Effector memory CD8-positive, alpha-beta T cell (primary cell): ENCODE data around the gene TOR1B.

Source experiments
- ATAC-seq: fragments of 150-1000 bp; cut with Tn5 transposase; replicated peaks from 2 replicates; pipeline ENCODE4 v1.10.0; 2021; ENCODE audit warnings: mild to moderate bottlenecking, moderate library complexity
- DNase-seq, 3 experiments: peaks; one replicate each; pipeline ENCODE4 v3.0.0; 2021
- H3K27ac Mint-ChIP-seq, 2 donors: one replicate each; pipeline ENCODE4 v1.8.0; 2022; ENCODE audit warnings: mild to moderate bottlenecking in 2 of 2, mixed read lengths in 2 of 2, moderate library complexity in 2 of 2
- H3K27me3 Mint-ChIP-seq, 2 donors: one replicate each; pipeline ENCODE4 v1.8.0; 2022; ENCODE audit warnings: mixed read lengths in 2 of 2
- H3K36me3 Mint-ChIP-seq: one replicate; pipeline ENCODE4 v1.8.0; 2022; ENCODE audit warnings: mild to moderate bottlenecking, moderate library complexity, mixed read lengths; ENCODE audit not compliant: insufficient read depth
- H3K4me1 Mint-ChIP-seq, 2 donors: one replicate each; pipeline ENCODE4 v1.8.0; 2022; ENCODE audit warnings: low read depth in 2 of 2, mixed read lengths in 2 of 2
- H3K4me3 Mint-ChIP-seq, 2 donors: one replicate each; pipeline ENCODE4 v1.8.0; 2022; ENCODE audit warnings: mild to moderate bottlenecking in 2 of 2, mixed read lengths in 2 of 2, moderate library complexity in 2 of 2
- H3K9me3 Mint-ChIP-seq, 2 donors: one replicate each; pipeline ENCODE4 v1.8.0; 2022; ENCODE audit warnings: mixed read lengths in 2 of 2

Gene TOR1B

DNA sequence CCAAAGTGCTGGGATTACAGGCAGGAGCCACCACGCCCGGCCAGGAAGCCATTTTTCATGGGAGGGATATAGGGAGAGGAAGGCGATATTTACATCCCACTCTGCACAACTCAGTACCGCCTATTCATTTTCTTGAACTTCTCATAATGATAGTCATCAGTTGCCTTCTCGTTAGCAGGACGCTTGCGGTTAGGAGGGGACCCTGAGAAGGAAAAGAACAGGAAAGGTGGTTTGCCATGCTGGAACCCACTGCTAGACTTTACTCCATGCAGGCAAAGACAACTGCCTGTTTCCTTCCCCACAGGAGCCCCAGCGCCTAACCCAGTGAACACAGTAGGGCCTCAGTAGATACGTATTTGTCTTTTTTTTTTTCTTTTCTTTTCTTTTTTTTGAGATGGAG, 25.1 kb downstream of the TOR1B start:
- H3K4me1 Mint-ChIP-seq: peaks cover 1 to 8% of the 10 kb centered on the region in 2 donors
- DNase-seq (no peak), ATAC-seq (no peak)
- no peaks in the 10 kb centered on the region for H3K9me3 Mint-ChIP-seq
- H3K36me3 Mint-ChIP-seq: peaks cover 70% of the 10 kb centered on the region
- no peak overlapping the region for H3K4me3 Mint-ChIP-seq
- H3K27me3 Mint-ChIP-seq: no peaks in the 10 kb centered on the region
- no peak overlapping the region for H3K27ac Mint-ChIP-seq

DNA sequence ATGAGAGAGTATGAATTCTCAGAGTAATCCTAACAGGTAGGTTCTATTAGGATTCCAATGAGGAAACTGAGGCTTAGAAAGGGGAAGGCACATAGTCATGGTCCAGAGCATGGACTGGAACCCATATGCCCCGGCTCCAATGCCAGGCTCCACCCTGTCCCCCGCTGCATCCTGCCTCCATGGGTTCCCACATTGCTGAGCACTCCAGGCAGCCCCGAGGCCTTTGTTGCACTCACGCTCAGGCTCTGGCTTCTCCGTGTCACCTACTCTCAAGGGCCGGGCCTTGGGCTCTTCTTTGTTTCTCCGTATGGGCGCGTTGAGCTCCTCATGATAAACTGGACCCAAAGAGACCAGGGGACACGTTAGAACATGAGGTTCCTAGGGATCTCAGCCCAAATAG, 26.0 kb downstream of the TOR1B start:
- peak overlapping the region in 1 of 2 donors; percentile 26 for H3K27ac Mint-ChIP-seq
- H3K9me3 Mint-ChIP-seq: no peaks in the 10 kb centered on the region
- H3K4me3 Mint-ChIP-seq: no peak overlapping the region
- DNase-seq (no peak), ATAC-seq (no peak)
- peaks cover 72% of the 10 kb centered on the region for H3K36me3 Mint-ChIP-seq
- peaks cover 5 to 13% of the 10 kb centered on the region in 2 donors for H3K4me1 Mint-ChIP-seq
- H3K27me3 Mint-ChIP-seq: no peaks in the 10 kb centered on the region

DNA sequence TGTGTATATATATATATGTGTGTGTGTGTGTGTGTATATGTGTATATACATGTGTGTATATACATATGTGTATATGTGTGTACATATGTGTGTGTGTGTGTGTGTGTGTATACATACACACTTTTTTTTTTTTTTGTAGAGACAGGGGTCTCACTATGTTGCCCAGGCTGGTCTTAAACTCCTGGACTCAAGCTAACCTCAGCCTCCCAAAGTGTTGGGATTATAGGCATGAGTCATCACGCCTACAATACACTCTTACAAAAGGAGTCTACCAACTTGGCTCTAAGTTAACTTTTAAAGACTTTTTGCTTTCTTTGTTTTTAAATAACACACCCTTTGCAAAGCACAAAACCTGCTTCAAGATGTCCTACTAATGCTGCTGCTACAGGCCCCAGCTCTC, 30.0 kb downstream of the TOR1B start:
- H3K9me3 Mint-ChIP-seq: no peaks in the 10 kb centered on the region
- H3K27me3 Mint-ChIP-seq: no peaks in the 10 kb centered on the region
- no peak for ATAC-seq
- H3K36me3 Mint-ChIP-seq: peaks cover 79% of the 10 kb centered on the region
- H3K4me1 Mint-ChIP-seq: peaks cover 33 to 47% of the 10 kb centered on the region in 2 donors
- peak overlapping the region; percentile 11 to 92 for H3K4me3 Mint-ChIP-seq
- DNase-seq: no peak
- H3K27ac Mint-ChIP-seq: no peak overlapping the region

DNA sequence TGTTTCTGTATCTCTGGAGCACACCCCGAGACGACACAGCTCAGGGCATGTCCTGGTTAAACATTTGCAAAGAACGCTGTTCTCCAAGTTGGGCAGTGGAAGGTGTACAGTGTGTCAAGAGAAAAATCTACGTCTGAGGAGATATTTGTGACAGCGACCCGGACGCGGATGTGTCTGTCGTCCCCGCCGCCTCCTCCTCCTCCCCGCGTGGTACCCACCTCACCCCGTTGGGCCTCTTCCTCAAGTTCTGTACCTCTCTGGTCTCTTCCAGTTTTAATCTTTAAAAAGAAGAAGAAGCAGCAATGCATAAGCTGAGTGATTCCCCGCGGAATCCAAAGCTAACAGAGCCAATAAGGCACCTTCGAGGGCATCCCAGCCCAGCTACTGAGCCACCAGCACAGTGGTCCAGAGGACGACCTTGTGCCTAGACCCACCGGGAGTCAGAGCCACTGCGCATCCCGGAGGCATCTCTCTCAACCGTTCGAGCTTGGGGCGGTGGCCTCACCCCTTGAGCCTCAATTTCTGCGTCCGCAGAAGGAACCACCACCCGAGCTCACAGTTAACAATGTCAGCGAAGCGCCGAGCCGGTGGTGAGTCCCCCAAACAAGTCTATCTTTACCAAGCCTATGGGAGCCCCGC, 31.6 kb downstream of the TOR1B start:
- no peaks in the 10 kb centered on the region for H3K9me3 Mint-ChIP-seq
- no peaks in the 10 kb centered on the region for H3K27me3 Mint-ChIP-seq
- peak; percentile 28 for ATAC-seq
- H3K4me3 Mint-ChIP-seq: peak overlapping the region; percentile 92 to 99
- peak; percentile 29 to 52 (median 31) for DNase-seq
- peaks cover 70% of the 10 kb centered on the region for H3K36me3 Mint-ChIP-seq
- H3K27ac Mint-ChIP-seq: peak overlapping the region; percentile 94 to 98
- peaks cover 44 to 58% of the 10 kb centered on the region in 2 donors for H3K4me1 Mint-ChIP-seq

DNA sequence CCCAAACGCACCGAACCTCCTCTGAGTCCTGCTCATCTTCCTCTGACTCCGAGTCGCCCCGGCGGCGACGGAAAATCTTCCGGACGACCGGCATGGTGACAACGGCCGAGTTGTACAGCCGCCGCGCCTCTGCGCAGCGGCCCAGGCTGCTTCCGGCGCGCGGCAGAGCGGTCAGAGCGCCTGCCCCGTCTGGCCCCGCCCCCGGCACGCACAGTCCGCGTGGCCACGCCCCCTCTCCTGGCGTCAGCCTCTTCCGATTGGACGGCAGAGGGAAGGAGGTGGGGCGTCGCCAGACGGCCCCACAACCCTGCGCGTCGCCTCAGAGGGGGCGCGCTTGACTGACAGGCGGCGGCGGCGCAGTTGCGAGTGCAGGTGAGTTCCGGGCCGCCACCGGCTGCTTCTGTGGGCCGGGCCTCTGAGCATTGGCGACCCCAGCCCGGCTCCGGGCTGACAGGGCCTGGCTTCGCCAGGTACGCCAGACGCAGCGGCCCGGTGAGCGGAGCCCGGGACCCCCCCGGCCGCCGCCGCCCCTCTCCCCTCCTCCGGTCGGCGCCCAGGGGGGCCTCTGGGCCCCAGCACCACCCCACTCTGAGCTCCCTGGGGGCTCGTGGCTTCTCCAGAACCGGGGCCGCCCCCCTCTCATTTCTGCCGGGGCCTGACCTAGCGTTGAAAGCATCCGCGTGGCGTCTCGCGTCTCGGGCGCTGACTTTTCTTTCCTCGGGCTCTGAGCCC, 32.3 kb downstream of the TOR1B start, which contains the start of the genes C9orf78 and USP20:
TSS of gene C9orf78 (minus strand) at position 148 of the 732 bp plus-strand sequence. CDS start at position 94, 54 bp downstream.
TSS of gene USP20 (plus strand) at position 331 of the 732 bp plus-strand sequence. CDS start 17,098 bp downstream, outside the sequence.
- H3K4me1 Mint-ChIP-seq: peaks cover 49 to 58% of the 10 kb centered on the region in 2 donors
- DNase-seq (peak; percentile 96 to 97 (median 97)), ATAC-seq (peak; percentile 91)
- H3K27ac Mint-ChIP-seq: peak within 1 kb of the TSS; percentile 94 to 98
- H3K4me3 Mint-ChIP-seq: peak within 1 kb of the TSS; percentile 92 to 99
- H3K36me3 Mint-ChIP-seq: peaks cover 64% of the 10 kb centered on the region
- no peaks in the 10 kb centered on the region for H3K9me3 Mint-ChIP-seq
- H3K27me3 Mint-ChIP-seq: no peaks in the 10 kb centered on the region

DNA sequence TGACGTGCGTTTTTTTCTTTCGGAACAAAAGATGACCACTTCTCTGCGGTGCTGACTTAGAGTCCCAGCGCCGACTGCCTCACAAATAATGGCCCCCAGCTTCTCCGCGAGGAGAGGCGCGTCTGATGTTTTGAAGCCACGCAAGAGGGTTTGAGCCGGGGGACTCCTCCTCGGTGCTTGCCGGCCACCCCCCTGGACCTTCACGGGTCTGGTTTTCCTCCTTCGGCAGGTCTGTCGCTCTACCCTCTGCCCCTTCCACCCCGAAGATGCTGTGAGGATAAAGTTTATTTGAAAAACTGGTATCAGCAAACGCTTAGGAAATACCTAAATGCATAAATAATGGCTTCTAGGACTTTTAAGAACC, 32.9 kb downstream of the TOR1B start:
- Mint-ChIP-seq H3K27me3 (no peaks in the 10 kb centered on the region), H3K4me3 (peak overlapping the region; percentile 92 to 99), H3K36me3 (peaks cover 58% of the 10 kb centered on the region), H3K27ac (peak overlapping the region; percentile 94 to 98), H3K4me1 (peaks cover 50 to 58% of the 10 kb centered on the region in 2 donors), H3K9me3 (no peaks in the 10 kb centered on the region)
- ATAC-seq (peak; percentile 3), DNase-seq (no peak)

DNA sequence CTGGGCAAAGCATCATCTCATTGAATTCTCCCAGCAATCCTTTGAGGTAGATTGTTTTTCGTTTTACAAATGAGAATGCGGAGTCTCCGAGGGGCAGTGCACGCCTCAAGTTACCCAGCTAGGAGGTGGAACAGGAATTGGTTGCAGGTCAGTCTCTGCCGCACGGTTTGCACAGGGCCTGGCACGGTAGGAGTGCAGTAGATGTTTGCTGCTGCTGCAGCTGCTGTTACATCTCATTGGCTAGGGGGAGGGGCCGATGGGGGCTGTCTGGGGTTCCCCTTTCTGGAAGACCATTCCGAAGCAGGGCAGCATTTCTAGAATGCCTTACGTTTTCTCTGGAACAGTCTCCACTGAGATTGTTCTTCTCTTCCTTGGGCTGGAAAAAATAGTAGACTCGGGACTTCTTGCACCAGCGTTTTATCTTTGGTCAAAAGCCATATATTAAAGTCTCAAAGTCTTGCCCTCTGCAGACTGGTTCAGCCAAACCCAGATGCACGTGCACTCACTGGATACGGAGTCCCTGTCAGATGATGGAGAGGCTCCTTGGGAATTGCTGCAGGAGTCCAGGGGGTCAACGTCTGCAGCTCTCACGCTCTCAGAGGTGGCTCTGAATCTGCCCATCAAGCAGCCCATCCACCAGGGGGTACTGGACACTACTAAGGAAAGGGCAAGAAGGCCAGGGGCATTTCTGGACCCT, 33.5 kb downstream of the TOR1B start:
- no peaks in the 10 kb centered on the region for H3K27me3 Mint-ChIP-seq
- peak in 2 of 3 experiments; percentile 8 to 11 for DNase-seq
- peak overlapping the region; percentile 94 to 98 for H3K27ac Mint-ChIP-seq
- H3K4me3 Mint-ChIP-seq: peak overlapping the region; percentile 92 to 99
- peaks cover 52% of the 10 kb centered on the region for H3K36me3 Mint-ChIP-seq
- no peaks in the 10 kb centered on the region for H3K9me3 Mint-ChIP-seq
- ATAC-seq: no peak
- H3K4me1 Mint-ChIP-seq: peaks cover 54 to 58% of the 10 kb centered on the region in 2 donors

DNA sequence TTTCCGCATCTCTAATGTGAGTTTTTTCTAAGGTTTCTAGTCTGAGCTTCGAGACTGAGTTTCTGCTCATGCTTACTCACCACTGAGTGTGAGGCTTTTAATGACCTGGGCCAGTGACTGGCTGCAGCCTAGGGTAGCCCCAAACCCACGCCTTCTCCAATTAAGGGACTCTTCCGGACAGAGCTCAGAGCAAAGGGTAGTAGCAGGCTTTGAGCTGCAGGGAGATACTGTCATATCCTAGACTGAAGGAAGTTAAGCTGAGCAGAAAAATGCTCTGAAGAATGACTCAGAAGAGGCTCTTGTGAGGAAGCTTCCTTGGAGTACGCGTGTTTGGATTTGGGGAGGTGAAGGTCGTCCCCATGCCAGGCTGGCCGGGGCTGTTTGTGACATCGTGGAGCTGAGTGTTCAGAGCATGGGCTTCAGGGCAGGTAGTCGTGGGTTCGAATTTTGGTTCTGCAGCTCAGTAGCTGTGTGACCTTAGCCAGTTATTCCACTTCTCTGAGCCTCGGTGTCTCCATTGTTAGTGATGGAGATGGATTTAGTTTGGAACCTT, 35.8 kb downstream of the TOR1B start:
- DNase-seq (no peak), ATAC-seq (no peak)
- Mint-ChIP-seq H3K27ac (peak overlapping the region; percentile 30 to 52), H3K4me3 (peak overlapping the region; percentile 54 to 70), H3K9me3 (no peaks in the 10 kb centered on the region), H3K27me3 (no peaks in the 10 kb centered on the region), H3K36me3 (peaks cover 31% of the 10 kb centered on the region), H3K4me1 (peaks cover 50 to 51% of the 10 kb centered on the region in 2 donors)

DNA sequence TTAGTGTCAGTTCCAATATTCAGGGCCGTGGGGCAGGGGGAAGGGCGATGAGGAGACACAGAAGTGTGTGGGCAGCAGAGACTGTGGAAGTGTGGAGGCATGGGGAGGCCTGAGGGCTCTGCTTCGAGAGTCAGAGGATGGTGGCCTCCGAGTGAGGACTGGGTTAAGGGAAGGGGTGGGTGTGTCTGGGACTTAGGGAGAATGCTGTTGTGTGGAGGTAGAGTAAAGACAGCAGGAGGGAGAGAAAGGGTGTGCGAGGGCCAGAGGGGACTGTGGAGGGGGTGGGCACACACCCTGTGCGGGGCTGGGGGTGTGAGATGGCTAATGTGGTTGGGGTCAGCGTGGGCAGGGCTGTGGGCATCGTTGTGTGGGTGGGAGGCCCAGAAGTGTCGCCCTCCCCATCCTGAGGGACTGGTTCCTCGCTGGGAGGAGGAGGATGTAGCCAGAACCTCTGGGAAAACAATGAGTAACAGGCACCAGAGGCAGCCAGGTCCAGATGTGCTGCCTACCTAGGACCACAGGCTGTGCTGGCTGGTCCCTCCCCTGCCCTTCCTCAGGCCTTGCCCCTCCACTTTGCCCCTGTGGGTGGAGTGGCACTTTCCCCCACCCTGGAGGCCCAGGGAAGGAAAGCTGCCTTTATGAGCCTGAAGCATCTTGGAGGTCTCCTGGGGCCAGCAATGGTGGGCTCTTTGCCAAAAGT, 36.5 kb downstream of the TOR1B start:
- peaks cover 25% of the 10 kb centered on the region for H3K36me3 Mint-ChIP-seq

DNA sequence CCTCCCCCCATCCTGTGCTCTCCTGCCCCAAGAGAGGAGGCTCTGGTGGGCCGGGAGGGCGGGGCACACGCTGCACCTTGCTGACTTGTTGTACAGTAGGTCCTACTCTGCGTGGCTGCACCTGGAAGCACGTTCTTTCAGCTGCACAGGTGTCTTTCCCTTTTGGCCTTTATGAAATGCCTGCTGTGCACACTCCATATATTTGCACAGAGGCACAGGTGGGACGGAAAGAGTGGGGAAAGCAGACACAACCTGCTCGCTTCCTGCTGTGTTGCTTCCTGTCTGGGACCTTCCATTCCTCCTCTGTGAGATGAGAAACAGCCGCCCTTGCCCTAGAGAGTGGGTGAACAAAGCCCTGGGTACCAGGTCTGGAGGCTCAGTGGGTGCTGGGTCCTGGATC, 37.0 kb downstream of the TOR1B start:
- H3K4me3 Mint-ChIP-seq: peak overlapping the region in 1 of 2 donors; percentile 27
- DNase-seq (no peak), ATAC-seq (no peak)
- no peaks in the 10 kb centered on the region for H3K9me3 Mint-ChIP-seq
- H3K36me3 Mint-ChIP-seq: peaks cover 19% of the 10 kb centered on the region
- peak overlapping the region in 1 of 2 donors; percentile 44 for H3K27ac Mint-ChIP-seq
- H3K27me3 Mint-ChIP-seq: no peaks in the 10 kb centered on the region
- H3K4me1 Mint-ChIP-seq: peaks cover 38 to 40% of the 10 kb centered on the region in 2 donors

More for the DNA sequence above, 36.5 kb downstream of the TOR1B start:
- DNase-seq (no peak), ATAC-seq (no peak)
- H3K27ac Mint-ChIP-seq: peak overlapping the region; percentile 44 to 52
- H3K4me3 Mint-ChIP-seq: peak overlapping the region; percentile 54 to 70
- H3K4me1 Mint-ChIP-seq: peaks cover 43 to 46% of the 10 kb centered on the region in 2 donors
- no peaks in the 10 kb centered on the region for H3K9me3 Mint-ChIP-seq
- no peaks in the 10 kb centered on the region for H3K27me3 Mint-ChIP-seq

DNA sequence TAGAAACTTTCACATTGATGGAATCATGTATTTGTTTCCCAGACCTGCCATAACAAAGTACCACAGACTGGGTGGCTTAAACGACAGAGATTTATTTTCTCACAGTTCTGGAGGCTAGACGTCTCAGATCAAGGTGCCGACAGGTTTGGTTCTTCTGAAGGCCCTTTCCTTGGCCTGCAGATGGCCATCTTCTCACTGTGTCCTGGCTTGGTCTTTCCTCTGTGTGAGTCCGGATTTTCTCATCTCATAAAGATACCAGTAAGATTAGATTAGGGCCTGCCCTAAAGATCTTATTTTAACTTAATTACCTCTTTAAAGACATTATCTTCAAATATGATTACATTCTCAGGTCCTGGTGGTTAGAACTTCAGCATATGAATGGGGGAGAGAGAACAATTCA, 38.1 kb downstream of the TOR1B start:
- Mint-ChIP-seq H3K27me3 (no peaks in the 10 kb centered on the region), H3K4me1 (peaks cover 35 to 41% of the 10 kb centered on the region in 2 donors), H3K27ac (peak overlapping the region; percentile 29 to 32), H3K9me3 (no peaks in the 10 kb centered on the region), H3K36me3 (peaks cover 13% of the 10 kb centered on the region), H3K4me3 (no peak overlapping the region)
- no peak for ATAC-seq
- DNase-seq: no peak

DNA sequence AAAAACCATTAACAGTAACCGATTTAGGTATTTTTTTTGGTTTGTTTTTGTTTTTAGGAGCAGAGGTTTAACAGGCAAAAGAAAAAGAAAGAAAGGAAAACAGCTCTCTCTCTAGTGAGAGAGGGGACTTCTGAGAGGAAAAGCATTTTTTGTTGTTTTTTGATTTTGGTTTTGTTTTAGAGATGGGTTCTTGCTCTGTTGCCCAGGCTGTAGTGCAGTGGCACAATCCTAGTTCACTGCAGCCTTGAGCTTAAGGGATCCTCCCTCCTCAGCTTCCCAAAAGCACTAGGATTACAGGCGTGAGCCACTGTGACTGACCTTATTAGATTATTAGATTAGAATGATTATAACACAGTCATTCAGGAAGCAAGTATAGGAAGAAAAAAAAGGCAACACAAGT, 42.4 kb downstream of the TOR1B start:
- no peak overlapping the region for H3K4me3 Mint-ChIP-seq
- DNase-seq (no peak), ATAC-seq (no peak)
- H3K9me3 Mint-ChIP-seq: no peaks in the 10 kb centered on the region
- H3K27ac Mint-ChIP-seq: peak overlapping the region; percentile 71 to 88
- H3K27me3 Mint-ChIP-seq: no peaks in the 10 kb centered on the region
- peaks cover 8 to 15% of the 10 kb centered on the region in 2 donors for H3K4me1 Mint-ChIP-seq
- H3K36me3 Mint-ChIP-seq: peaks cover 19% of the 10 kb centered on the region
